T-helper 1 cell treated with Interleukin-12 subunit alpha and Interleukin-12 subunit beta and Interleukin-4 antibody, amounts not matched to agents 30 ng/mL and 1 ng/mL, for 36 hours (primary cell): ENCODE data around the gene BEAN1. TPM values are rescaled to one million over a fixed set of nuclear protein-coding genes. Genes with fewer than 3 reads are reported as not detected.

Source experiments
- intact Hi-C: fragments of 100-400 bp; cut with micrococcal nuclease; formaldehyde crosslinking; loops from one replicate; pipeline ENCODE4 v1.15.1; 2024
- total RNA-seq: library from RNA; stranded (reverse); gene quantifications from 2 replicates; pipeline ENCODE4 v1.2.3, GENCODE V29; 2022

Gene BEAN1
- total RNA-seq, 1 donor from 2014 or later: not detected

GRCh38 chr16:66395806-66396555 lies 31.1 kb upstream of the BEAN1 start:
- intact Hi-C loops: no loop called here

- intact Hi-C loops: no loop called here
Observed at GRCh38 chr16:66397736-66398433, 29.2 kb upstream of the BEAN1 start.

GRCh38 chr16:66399031-66399430 lies 28.1 kb upstream of the BEAN1 start:
- intact Hi-C loops: no loop called here

- intact Hi-C loops: no loop called here
Observed at GRCh38 chr16:66399930-66400329, 27.2 kb upstream of the BEAN1 start.

GRCh38 chr16:66400503-66401380 lies 26.4 kb upstream of the BEAN1 start:
- intact Hi-C loops: no loop called here

- intact Hi-C loops: no loop called here
Observed at GRCh38 chr16:66401610-66402009, 25.5 kb upstream of the BEAN1 start.

GRCh38 chr16:66402166-66402565 lies 24.9 kb upstream of the BEAN1 start:
- intact Hi-C loops: no loop called here

- intact Hi-C loops: no loop called here
Observed at GRCh38 chr16:66402591-66403230, 24.4 kb upstream of the BEAN1 start.

- intact Hi-C loops: no loop called here
Observed at GRCh38 chr16:66403531-66404145, 23.5 kb upstream of the BEAN1 start.

- intact Hi-C loops: no loop called here
Observed at GRCh38 chr16:66405057-66405783, 21.9 kb upstream of the BEAN1 start.

GRCh38 chr16:66406534-66407221 lies 20.4 kb upstream of the BEAN1 start:
- intact Hi-C loops: loop anchor here (1.0 to 2.0 kb wide), 6 partner anchors 77 to 460 kb away; partner anchors contain the start of gene CMTM4

GRCh38 chr16:66408163-66409048 lies 18.7 kb upstream of the BEAN1 start:
- intact Hi-C loops: loop anchor here (1.0 to 2.0 kb wide), 7 partner anchors 10 to 464 kb away; partner anchors contain the start of genes CKLF and CMTM3

- intact Hi-C loops: loop anchor here (2.0 kb wide), 1 partner anchor 464 kb away; no protein-coding TSS in a partner anchor
Observed at GRCh38 chr16:66409156-66409555, 17.9 kb upstream of the BEAN1 start.

- intact Hi-C loops: no loop called here
Observed at GRCh38 chr16:66412182-66412581, 14.9 kb upstream of the BEAN1 start.

GRCh38 chr16:66414891-66415290 lies 12.2 kb upstream of the BEAN1 start:
- intact Hi-C loops: no loop called here

- intact Hi-C loops: no loop called here
Observed at GRCh38 chr16:66416136-66416535, 11.0 kb upstream of the BEAN1 start.

- intact Hi-C loops: no loop called here
Observed at GRCh38 chr16:66416939-66417700, 10.0 kb upstream of the BEAN1 start.
